GM18498 (cell line): ENCODE data around the gene ABCC6.
"Not testable (repeated sequence)": the region's sequence is repeated elsewhere in the genome, so short reads cannot be mapped to it uniquely, and the experiment has no call there.

Source experiments
- ATAC-seq: cut with Tn5 transposase; IDR thresholded peaks from one replicate; pipeline ENCODE4 v1.9.1; 2021; ENCODE audit warnings: mild to moderate bottlenecking, moderate library complexity; ENCODE audit not compliant: unreplicated experiment

ABCC6 gene

GRCh38 chr16:16162591-16162990 is 60.7 kb downstream of the ABCC6 start:
- no peak for ATAC-seq

GRCh38 chr16:16161840-16162239 is 61.5 kb downstream of the ABCC6 start:
- not testable (repeated sequence) for ATAC-seq

GRCh38 chr16:16161319-16161718 is 62.0 kb downstream of the ABCC6 start:
- no peak for ATAC-seq

GRCh38 chr16:16159662-16160061 is 63.6 kb downstream of the ABCC6 start:
- no peak for ATAC-seq

- no peak for ATAC-seq
Measured at GRCh38 chr16:16158741-16159374, 64.4 kb downstream of the ABCC6 start.

GRCh38 chr16:16158082-16158658 is 65.1 kb downstream of the ABCC6 start:
- ATAC-seq, result no peak

- no peak for ATAC-seq
Measured at GRCh38 chr16:16157166-16157565, 66.1 kb downstream of the ABCC6 start.

- no peak for ATAC-seq
Measured at GRCh38 chr16:16155234-16155633, 68.1 kb downstream of the ABCC6 start.

- ATAC-seq, result no peak
Measured at GRCh38 chr16:16154281-16154951, 68.9 kb downstream of the ABCC6 start.

- ATAC-seq, result not testable (repeated sequence)
Measured at GRCh38 chr16:16153000-16153399, 70.3 kb downstream of the ABCC6 start.

GRCh38 chr16:16151315-16151714 is 72.0 kb downstream of the ABCC6 start:
- no peak for ATAC-seq

- no peak for ATAC-seq
Measured at GRCh38 chr16:16150878-16151152, 72.5 kb downstream of the ABCC6 start.

- ATAC-seq, result no peak
Measured at GRCh38 chr16:16150117-16150877, 73.0 kb downstream of the ABCC6 start.

- no peak for ATAC-seq
Measured at GRCh38 chr16:16149710-16150116, 73.6 kb downstream of the ABCC6 start.

- ATAC-seq, result no peak
Measured at GRCh38 chr16:16148755-16149154, 74.5 kb downstream of the ABCC6 start.

- ATAC-seq, result not testable (repeated sequence)
Measured at GRCh38 chr16:16148000-16148599, 75.2 kb downstream of the ABCC6 start.

GRCh38 chr16:16147316-16147999 is 75.8 kb downstream of the ABCC6 start:
- ATAC-seq, result no peak

- ATAC-seq, result no peak
Measured at GRCh38 chr16:16146380-16147315, 76.6 kb downstream of the ABCC6 start.

GRCh38 chr16:16145286-16145685 is 78.0 kb downstream of the ABCC6 start:
- ATAC-seq, result no peak

GRCh38 chr16:16144416-16144815 is 78.9 kb downstream of the ABCC6 start:
- ATAC-seq, result no peak
